GM08714 (cell line): ENCODE measurements around the gene PKP3.
"Not testable (repeated sequence)": the region's sequence is repeated elsewhere in the genome, so short reads cannot be mapped to it uniquely, and the experiment has no call there.

Experiments
- H3K4me3 ChIP-seq: fragments of 200-500 bp; sonication (Bioruptor generic); 2 replicates; pipeline ENCODE4 v1.5.1; 2014; ENCODE audit warnings: mild to moderate bottlenecking, low read length, inconsistent platforms
- ZNF274 ChIP-seq: IDR thresholded peaks from 2 replicates; pipeline ENCODE4 v1.6.1; 2012; ENCODE audit warnings: mild to moderate bottlenecking, low read depth, low read length

PKP3 gene

DNA sequence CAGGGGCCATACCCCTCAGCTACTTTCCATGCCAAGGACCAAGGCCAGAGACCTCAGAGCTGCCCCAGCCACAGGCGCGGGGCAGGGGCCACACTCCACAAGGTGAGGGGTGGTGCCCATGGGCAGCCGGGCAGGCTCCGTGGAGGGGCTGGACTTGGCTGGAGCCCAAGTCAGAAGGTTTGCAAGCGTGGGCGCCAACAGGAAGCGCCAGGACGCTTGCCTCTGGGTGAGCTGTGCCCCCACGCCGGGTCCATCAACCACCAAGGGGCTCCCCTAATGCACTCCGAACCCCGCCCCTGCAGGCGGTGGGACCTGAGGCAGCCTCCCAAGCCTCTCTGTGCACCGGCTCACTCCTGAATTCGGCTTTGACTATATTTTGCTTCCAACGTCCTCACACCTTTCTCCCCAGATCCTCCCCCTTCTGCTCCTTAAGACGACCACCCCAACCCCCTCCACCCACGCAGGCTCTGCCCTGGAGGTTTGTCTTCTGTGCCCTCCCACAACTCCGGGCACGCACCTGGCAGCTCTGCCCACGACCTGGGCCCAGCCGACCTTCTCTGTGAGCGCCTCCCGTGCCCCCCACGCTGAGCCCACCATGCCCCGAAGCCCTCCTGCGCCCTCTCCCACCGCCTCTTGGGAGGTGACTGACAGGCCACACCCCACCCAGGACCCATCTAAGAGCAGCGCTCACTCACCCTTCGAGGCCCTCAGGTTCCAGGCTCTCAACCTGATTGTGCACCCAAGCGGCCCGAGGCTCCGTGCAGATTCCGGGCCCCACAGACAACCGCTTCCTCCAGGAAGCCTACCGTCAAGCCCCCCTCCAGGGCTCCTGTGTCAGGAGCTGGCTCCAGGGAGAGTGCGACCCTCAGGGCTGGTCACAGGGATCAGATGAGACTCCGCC, 2.6 kb upstream of the PKP3 start:
- TF ChIP-seq ZNF274: no peak

DNA sequence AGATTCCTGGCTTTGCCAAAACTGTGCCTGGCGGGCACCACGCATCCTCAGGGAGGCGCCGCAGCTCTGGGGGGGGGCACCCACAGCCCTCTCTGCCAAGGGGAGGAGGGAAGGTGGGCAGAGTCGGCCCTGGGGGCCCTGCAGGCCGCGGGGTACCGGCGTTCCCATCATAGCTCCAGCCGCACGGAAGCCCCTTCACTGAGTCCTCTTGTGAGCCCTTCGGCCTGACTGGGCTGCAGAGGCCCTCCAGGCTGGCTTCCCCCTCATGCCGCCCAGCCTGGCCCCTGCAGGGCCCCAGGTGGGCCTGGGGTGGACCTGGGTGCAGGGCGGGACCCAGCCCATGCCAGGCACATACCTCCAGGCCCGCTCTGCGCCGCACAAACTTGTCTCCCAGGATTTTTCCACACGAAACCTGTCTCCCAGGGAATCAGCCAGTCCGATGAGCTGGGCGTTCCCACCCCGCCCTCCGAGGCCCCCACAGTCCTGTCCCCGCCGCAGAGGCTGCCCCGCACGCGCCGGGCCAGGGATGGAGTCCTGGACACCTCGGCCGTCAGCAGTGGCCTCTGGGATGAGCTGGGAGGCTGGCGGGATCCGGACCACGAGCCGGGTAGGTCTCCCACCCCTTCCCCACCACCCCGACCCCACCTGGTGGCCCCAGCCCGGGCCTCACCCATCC, 1.8 kb upstream of the PKP3 start:
- no peak for TF ChIP-seq ZNF274
- H3K4me3 ChIP-seq: no peak overlapping the region

More for the DNA sequence above, 2.6 kb upstream of the PKP3 start:
- no peak overlapping the region for H3K4me3 ChIP-seq

DNA sequence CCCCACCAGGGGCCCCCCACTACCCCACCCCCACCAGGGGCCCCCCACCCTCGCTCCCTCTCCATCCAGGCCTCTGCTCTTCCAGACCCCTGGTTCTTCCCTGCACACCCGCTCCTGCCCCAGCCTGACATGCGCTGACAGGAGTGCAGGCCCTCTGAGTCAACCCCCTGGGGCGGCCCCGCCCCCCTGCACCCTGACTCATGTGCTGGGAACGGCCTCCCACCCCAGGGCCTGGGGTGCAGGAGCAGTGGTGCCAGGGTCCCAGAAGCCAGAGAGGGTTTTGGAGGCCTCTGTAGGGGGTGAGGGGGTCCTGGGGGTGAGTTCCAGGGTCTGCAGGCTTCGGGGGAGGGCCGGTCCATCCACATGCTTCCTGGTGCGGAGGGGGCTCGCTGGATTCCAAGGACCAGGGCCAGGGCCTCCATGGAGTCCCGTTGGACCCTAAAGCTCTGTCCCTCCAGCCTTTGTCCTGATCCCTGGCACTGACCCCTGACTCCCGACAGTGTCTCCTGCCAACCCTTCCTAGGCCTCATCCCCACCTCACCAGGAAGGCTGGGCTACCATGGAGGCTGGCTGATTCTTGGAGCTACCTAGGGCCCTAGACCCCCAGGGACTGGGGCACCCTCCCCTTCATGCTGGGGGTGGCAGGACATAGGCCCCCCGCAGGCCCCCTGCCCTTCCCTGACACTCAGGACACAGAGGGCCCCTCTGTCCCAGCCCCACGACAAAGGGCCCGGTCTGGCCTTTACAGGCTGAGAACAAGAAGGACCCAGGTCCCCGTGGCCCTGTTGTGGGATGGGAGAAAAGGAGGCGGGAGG, 583 bp upstream of the PKP3 start:
- H3K4me3 ChIP-seq: no peak overlapping the region
- no peak for TF ChIP-seq ZNF274

DNA sequence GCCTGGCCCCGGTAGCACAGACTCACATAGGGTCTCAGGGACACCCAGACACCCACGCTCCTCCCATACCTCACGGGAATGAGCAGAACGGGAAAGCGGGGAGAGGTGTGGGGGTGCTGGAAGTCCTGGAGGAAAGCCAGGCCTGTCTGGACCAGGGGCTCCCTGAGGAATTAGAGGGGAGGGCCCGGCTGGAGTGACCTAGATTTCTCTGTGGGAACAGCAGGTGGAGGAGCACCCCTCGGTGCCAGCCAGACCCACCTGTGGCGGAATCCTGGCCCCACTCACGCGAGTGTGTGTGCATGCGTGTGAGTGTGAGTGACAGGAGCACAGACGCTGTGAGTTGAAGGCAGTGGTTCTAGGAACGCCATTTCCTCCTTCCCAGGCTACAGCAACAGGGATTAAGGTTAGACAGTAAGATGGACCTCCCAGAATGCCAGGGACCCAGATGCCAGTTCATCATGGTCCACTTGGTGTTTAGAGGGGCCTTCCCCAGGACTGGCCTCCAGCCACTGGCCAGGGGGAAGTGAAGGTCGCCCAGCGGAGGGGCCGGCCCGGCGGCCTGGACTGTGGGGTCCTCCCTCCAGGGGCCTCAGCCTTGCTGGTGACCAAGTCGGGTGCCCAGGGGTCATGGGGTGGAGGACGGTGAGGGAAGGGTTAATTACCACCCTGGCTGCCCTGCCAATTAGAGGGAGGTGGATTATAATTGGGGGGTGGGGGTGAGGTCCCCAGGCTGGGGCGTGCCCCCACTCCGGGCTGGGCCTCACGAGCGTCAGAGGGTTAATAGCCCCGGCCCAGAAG, 1.0 kb downstream of the PKP3 start:
- TF ChIP-seq ZNF274: no peak
- H3K4me3 ChIP-seq: no peak overlapping the region

DNA sequence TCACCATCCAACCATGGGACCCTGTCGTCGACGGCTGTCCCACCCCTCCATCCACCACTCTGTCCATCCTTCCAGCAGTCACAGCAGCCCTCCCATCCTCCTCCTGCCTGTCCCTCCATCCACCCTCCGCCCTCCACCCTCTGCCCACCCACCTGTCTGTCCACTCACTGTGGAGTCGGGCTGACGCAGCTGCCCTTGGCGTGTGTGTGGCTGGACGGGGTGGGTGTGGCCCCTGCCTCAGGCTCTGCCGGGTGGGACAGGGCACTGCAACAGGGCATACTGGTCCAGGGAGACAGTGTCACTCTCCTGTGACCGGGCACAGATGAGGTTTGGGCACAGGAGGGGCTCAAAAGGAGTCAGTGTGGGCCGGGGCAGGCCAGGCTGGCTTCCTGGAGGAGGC, 1.9 kb downstream of the PKP3 start:
- no peak overlapping the region for H3K4me3 ChIP-seq
- TF ChIP-seq ZNF274: no peak

DNA sequence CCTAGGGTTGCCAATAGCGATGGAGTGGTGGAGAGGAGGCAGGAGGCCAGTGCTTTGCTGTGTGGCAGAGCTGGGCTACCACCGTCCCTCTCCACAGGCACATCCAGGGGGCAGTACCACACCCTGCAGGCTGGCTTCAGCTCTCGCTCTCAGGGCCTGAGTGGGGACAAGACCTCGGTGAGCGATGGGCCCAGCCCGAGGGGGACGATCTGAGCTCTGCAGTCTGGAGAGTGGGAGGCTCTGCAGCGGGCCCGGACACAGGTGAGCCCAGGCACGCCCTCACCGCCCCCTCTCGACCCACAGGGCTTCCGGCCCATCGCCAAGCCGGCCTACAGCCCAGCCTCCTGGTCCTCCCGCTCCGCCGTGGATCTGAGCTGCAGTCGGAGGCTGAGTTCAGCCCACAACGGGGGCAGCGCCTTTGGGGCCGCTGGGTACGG, 2.5 kb downstream of the PKP3 start:
- no peak for TF ChIP-seq ZNF274
- no peak overlapping the region; the same call in 1 of the 2 replicates for H3K4me3 ChIP-seq

DNA sequence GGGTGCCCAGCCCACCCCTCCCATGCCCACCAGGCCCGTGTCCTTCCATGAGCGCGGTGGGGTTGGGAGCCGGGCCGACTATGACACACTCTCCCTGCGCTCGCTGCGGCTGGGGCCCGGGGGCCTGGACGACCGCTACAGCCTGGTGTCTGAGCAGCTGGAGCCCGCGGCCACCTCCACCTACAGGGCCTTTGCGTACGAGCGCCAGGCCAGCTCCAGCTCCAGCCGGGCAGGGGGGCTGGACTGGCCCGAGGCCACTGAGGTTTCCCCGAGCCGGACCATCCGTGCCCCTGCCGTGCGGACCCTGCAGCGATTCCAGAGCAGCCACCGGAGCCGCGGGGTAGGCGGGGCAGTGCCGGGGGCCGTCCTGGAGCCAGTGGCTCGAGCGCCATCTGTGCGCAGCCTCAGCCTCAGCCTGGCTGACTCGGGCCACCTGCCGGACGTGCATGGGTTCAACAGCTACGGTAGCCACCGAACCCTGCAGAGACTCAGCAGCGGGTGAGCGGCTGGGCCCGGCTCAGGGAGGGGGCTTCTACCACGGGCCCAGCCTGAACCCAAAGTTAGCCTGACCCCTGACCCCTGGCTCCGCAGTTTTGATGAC, 3.0 kb downstream of the PKP3 start:
- peak overlapping the region; percentile 16; the same call in 1 of the 2 replicates for H3K4me3 ChIP-seq
- TF ChIP-seq ZNF274: no peak

DNA sequence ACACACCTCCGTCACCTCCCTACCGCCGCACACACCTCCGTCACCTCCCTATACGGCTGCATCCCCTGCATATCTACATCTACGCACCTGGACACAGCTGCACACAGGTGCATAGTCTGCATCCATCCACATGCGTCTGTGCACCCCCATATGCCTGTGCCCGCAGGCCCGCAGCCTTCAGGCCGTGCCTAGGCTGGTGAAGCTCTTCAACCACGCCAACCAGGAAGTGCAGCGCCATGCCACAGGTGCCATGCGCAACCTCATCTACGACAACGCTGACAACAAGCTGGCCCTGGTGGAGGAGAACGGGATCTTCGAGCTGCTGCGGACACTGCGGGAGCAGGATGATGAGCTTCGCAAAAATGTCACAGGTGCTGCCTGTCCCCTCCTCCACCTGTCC, 4.8 kb downstream of the PKP3 start:
- TF ChIP-seq ZNF274: no peak
- H3K4me3 ChIP-seq: no peak overlapping the region

DNA sequence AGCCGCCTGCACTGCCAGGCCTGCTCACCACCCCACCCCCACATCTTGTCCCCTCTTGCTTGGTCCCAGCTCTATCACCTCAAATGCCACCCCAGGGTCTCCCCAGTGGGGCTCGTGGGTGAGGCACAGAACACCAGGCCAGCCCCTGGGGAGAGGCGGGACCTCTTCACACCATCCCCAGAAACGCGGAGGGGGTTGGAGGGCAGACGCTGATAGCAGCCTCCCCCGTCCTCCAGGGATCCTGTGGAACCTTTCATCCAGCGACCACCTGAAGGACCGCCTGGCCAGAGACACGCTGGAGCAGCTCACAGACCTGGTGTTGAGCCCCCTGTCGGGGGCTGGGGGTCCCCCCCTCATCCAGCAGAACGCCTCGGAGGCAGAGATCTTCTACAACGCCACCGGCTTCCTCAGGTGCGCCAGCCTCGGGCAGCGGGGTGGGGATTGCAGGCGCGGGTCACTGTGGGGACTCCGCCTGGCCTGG, 5.8 kb downstream of the PKP3 start:
- no peak for TF ChIP-seq ZNF274
- no peak overlapping the region for H3K4me3 ChIP-seq

DNA sequence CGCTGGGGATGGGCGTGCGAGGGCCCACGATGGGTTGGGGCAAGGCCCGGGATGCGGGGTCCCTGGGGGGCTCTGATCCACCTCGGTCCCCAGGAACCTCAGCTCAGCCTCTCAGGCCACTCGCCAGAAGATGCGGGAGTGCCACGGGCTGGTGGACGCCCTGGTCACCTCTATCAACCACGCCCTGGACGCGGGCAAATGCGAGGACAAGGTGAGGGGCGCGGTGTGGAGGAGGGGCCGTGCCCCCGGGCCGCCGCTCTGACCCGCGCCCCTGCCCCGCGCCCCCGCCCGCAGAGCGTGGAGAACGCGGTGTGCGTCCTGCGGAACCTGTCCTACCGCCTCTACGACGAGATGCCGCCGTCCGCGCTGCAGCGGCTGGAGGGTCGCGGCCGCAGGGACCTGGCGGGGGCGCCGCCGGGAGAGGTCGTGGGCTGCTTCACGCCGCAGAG, 6.3 kb downstream of the PKP3 start:
- TF ChIP-seq ZNF274: no peak
- H3K4me3 ChIP-seq: no peak overlapping the region

DNA sequence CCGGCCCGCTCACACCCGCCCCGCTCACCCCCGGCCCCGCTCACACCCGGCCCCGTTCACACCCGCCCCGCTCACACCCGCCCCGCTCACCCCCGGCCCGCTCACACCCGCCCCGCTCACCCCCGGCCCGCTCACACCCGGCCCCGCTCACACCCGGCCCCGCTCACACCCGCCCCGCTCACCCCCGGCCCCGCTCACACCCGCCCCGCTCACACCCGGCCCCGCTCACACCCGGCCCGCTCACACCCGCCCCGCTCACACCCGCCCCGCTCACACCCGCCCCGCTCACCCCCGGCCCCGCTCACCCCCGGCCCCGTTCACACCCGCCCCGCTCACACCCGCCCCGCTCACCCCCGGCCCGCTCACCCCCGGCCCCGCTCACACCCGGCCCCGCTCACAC, 7.2 kb downstream of the PKP3 start:
- H3K4me3 ChIP-seq: not testable (repeated sequence)

DNA sequence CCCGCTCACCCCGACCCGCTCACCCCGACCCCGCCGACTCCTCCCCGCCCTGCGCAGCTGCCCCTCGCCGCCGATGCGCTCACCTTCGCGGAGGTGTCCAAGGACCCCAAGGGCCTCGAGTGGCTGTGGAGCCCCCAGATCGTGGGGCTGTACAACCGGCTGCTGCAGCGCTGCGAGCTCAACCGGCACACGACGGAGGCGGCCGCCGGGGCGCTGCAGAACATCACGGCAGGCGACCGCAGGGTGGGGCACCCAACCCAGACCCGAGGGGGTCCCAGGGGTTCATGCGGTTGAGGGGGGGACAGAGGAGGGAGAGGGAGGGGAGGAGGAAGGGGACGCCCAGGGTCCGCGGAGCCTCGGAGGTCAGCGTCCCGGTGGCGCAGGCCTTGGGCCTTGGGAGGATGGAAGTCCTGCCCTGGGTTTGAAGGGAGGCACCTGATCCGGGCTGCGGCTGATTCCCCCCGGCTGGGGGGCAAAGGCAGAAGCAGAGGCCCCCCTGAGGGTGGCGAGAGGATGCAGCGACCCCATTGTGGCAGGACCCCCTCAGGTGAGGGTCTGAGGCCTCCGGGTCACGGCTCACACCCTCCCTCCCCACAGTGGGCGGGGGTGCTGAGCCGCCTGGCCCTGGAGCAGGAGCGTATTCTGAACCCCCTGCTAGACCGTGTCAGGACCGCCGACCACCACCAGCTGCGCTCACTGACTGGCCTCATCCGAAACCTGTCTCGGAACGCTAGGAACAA, 9.2 kb downstream of the PKP3 start:
- no peak overlapping the region for H3K4me3 ChIP-seq
- no peak for TF ChIP-seq ZNF274
